Hematopoietic multipotent progenitor cell treated with erythropoietin and hydrocortisone succinate and interleukin-3 and kit ligand, for 17 days (in vitro differentiated cells): ENCODE results near the gene CAPS.
A peak's percentile ranks its signal among the peaks of the same experiment; 100 is the strongest.

Experiments used
- DNase-seq: peaks from one replicate; pipeline ENCODE4 v3.0.0-alpha.2; 2015; ENCODE audit warnings: low spot score

CAPS gene

DNA sequence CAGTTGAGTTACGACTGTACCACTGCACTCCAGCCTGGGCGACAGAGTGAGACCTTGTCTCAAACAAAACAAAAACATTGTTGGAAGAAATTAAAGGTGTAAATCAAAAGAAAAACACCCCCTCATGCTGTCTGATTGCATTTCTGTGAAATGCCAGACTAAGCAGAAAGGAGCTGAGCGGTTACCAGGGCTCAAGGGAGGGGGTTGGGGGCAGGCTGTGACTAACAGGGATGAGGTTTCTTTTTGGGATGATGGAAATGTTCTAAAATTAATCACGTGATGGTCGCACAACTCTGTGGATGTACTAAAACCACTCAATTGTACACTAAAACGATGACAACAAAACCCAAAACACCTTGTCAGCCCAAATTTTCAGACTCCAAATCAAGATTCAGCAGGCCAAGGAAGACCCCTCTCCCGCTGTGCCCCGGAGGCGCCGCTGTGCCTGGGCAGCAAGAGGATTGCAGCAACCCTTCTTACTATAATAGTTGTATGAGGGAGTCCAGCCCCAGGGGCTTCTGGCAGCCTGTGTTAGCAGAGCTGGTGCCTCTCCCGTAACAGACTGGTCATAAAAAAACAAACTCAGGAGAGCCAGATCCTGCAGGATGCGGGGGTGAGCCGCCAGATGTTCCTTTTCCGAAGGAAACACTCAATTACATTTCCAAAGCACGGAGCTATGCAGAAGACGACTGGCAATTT is 20.9 kb downstream of the CAPS start:
- no peak for DNase-seq

DNA sequence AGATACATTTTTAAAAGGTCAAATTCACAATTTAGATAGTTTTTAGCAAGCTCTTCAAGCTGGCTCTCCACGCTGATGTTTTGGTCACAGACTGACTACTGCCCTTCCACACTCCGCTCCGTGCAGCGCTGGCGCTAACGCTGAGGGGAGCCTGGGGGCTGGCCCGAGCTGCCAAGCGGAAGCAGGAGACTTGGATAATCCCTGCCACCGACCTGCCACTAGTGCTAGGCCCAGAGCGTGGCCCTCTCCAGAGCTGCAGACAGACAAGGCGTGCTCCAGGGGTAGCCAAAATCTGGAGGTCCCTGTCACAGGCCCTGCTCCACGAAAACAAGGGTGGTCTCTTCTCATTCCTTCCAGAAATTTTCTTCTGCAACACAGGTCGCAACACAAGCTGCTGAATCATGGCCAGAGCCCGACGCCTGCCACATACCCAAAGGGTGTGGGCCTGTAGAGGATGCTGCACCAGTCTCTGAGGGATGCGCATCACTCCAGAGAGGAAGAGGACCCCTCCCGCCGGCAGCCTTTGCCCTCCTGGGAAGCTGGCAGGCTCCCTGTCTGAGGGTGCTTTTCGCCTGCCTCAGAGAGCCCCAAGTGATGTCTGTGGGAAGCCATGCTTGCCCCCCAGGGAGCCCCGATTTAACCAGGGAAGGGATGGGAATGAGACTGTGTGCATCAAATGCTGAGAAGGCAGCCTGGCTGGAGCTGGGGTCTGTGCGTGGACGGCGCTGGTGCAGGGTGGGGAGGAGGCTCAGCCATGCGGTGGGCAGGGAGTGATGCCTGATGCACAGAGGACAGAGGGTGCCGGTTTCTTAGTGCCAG is 21.6 kb downstream of the CAPS start:
- DNase-seq = no peak

DNA sequence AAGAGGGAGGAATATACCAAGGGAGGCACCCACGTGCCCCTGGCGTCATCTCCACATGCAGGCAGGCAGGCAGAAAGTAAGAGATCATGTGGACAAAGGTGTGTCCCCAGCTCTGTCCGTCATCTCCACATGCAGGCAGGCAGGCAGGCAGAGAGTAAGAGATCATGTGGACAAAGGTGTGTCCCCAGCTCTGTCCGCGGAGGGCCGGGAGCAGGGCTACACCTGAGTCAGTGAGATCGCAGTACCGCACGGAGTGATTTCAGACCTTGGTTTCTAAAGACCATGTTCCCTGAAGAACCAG is 22.2 kb downstream of the CAPS start:
- DNase-seq = no peak

DNA sequence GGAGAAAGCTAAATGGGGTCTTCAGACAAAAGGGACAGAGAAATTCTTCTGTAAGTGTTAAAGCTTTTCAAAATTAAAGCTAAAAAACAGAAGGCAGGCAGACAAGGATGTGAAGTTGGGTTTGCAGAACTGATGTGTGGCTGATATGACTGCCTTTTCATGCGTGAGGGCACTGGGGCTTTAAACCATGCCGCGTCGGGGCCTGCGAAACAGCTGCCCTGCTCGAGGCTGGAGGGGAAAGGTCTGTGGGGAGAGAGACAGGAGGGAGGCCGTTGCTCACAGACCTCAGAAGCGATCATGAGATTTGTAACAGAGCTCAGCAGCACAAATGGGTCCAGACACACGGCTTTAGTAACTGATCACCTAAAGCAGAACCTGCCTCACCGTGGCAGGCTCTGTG is 23.5 kb downstream of the CAPS start:
- DNase-seq = no peak

DNA sequence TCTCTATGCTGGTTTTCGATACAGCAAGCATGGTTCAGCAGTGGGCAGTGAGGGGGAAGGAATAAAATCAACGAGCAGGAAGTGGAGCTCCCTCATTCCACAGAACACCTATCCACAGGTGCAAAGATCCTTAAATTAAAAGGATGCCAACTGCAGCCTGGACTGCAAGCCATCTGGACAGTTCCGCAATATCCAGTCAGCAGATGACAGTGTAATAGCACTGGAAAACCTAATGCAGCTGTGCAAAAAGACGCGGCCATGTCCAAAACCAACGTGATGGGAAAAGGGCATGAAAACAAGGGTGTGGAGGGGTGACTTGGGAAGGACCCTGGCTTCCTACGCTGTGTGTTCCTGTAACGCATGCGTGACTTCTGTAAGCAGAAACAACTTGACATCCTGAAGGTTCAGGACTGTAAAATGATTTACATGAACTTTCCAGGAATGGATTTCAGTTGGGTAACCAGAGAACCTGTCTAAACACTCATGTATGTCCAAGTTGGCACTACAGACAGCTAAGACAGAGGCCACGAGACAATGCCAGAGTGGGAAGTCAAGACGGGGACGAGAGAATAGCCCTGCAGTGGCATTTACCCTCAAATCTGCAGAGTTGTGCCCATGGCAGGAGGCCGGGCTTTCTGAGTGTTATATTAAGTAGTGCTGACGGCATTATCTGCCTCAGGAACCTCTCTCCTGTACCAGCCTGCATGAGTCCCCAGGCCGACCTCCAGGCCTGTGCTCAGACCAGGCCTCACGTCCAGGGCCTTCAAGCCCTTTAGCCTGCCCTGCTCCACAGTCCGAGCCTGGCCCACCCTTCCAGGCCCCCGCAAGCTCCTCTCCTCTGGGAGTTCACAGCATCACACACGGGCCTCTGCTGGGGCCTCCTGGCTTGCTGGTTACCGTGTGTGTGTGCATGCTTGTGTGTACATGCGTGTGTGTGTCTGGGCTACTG is 26.5 kb downstream of the CAPS start:
- DNase-seq = no peak

DNA sequence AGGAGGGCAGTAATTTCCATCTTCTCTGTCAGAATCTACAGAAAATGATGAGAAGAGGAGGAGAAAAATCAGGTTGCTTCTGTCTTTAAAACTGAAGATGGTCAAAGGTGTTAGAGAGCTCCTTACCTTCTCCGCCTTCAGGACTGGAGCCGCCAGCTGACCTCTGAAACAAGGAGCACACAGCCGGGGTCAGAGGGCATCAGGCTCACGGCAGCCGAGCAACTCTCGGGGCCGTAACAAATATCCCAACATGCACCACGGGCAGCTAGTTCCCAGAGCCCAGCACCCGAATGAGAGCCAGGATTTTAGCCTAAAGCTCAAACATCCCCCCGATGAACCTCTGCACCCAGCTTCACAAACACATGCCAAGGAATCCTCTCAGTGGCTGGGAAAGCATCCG is 27.6 kb downstream of the CAPS start:
- DNase-seq = no peak

DNA sequence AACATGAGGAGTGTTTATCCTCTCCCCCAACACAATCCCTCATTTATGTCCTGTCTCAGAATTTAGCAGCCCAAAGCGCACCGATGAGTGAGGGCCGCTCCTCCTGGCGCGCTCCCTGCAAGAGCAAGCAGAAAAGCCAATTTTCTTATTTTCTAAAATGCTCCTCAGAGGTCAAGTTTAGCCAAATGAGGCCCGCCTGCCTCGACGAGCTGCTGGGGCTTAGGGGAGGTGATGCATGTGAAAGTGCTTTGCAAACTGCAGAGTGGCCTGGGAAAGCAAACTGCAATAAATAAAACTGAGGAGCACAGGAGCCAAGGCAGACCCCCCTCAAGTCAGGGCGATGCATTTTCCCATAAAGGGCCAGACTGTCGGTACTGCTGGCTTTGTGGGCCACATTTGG is 29.0 kb downstream of the CAPS start:
- DNase-seq = no peak

DNA sequence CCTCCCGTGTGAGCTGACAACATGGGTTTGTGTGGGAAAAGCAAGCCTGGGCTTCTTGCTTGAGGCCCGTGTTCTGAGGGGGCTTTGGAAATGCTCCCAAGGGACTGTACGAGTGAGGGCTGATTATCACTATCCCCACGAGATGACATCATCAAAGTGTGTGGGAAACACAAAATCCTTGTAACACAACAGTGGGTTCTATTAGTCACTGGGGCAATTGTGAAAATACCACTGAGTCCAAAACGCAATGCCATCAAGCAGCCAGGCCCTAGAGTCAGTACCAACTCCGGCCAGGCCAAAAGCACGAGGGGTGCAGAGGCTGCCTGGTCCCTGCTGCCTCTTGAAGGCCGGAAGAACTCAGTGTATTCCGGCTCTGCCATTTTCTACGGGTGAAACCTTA is 29.6 kb downstream of the CAPS start:
- DNase-seq = no peak

DNA sequence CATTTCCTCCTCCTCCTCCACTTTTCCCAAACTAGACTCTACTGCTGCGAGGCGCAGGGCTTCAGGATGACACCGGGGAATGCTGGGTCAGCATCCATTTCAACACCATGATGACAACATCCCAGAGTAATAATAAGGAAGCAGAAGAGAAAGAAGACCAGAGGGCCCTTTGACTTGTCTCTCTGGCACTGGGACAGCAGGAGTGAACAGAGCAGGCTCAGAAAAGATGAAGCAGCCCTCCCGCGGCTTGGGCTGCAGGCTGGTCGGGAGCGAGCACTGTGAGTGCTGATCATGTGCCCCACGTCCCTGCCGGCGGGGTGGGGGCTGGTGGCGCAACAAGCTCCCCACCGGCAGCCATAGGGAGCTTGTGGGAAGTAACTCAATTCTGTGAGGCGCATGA is 33.4 kb downstream of the CAPS start:
- no peak for DNase-seq

DNA sequence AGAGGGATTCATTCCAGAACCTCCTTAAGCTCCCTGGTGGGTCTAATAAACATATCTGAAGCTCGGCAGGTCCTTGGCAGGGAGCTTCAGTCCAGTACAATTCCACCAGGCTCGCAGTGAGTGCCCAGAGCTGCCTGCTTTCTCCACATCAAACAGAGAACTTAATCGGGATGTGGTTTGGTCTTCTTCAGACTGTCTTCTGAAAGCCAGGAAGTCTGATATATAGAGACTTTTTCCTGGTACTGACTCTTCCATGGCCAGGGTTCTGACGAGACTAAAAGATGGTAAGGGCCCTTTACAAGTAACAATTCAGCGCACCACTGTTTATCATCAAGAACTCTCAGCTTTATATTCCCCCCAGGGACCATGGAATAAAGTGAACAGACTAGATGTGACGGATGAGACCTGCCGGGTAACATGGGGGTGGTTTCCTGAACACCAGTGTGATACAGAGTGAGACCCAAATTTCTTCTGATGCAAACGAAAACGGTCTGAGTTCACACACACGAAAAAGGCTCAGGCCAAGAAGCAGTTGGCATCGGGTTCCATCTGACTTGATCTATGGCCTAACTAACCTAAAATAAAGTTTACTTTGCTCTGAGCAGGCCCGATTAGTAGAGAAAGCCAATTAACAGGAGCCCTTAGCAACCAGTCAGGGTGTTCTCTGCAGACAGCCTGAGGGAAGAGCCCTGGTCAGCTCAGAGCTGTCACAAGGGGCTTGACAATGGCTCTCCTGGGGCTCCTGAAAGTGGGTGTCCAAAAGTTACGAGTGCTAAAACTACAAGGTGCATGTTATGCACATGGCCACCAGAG is 34.9 kb downstream of the CAPS start:
- DNase-seq = no peak

DNA sequence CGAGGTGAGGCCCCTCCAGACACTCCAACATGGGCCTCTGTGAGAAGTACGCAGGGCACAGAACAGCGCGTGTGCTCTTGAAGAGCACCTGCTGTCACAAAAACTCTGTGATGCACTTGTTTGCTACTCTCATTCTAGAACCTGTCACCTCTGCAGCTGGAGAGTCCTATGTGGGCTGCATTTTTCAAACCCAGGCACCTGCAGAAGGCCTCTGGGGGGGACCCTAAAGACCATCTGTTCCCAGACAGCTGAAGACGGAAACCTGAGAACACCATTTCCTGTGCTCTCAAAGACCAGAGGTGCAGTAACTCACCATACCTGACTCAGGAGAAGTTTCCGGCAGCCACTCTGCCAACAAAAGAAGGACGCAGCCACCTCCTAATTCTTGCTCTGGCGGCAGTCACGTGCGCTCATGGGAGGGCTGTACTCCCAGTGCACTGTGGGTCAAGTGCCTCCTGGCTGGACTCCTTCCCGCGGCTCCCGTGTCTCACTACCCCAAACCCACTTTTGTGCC is 35.8 kb downstream of the CAPS start:
- no peak for DNase-seq

DNA sequence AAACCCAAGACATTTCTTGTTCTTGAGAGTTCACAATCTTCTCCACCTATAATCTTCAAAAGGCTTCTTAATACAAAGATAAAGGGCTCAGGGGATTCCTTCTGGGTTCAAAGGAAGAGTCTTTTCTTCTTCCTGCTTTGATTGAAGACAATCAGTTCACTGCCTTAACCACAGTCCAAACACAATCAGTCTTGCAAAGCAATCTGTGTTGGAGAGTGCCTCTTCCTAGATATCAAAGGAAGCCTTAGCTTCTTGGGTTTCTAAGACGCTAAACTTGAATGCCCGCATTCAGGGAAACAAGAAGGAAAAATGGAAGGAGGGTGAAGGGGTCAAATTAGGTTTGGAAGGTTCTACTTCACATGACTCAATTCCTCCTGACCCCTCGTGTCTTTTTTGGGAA is 36.7 kb downstream of the CAPS start:
- DNase-seq = no peak

DNA sequence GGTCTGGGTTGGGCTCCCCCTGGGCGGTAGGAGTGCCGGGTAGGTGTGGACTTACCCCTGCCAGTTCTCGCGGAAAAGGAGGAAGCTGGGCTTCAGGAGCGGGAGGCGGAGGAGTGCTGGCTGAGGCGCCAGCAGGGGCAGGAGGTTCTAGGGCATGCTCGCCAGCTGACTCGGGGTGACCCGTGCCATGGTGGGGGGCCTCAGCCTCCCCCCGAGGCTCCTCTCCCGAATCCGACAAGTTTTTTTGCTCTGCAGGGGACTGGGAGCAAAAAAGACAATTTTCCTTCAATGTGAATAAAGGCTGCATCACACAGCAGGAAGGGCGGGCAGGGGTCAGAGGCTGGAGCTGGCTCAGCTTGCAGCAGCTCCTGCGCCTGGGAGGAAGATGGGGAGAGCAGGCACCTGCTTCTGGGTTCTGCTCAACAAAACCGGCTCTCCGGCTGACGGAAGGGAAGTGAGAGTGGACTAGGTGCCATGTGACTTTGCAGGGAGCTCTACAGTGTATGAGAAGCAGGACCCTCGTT is 37.3 kb downstream of the CAPS start:
- no peak for DNase-seq

DNA sequence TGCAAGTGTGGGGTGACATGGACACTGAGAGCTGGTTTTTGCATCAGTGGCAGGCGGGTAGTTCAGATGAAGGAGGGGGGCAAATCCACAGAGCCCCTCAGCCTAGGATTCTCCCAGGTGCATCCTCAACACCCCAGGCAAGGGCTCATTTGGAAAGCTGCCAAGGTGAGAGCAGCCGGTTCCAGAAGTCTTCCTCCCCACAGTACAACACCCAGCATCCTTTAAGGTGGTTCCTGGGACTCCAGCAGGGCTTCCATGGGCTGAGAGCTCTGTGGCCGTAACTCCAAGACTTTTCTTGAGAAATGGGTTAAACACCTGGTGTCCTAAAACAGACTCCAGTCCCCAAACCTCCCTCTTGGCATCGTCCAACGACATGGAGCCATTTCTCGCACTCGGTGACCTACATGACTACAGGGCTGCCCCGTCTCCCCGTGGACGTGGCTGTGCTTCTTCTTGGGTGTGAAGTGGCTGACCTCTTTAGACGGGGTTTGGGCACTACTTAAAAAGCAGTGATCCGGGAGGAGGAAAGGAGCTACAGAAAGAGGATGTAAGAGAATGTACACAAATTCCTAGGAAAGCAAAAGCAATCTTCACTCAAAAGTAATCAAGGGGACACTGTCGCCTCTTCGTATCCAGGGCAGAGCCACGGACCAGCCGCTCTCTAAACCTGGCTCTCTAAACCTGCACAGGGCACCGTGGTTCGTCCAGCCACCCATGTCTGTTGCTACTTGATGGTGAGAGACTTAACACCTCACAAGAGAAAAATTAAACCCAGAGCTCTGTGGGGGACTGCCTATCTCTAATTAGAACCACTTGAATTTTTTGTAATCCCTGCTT is 38.4 kb downstream of the CAPS start:
- no peak for DNase-seq

DNA sequence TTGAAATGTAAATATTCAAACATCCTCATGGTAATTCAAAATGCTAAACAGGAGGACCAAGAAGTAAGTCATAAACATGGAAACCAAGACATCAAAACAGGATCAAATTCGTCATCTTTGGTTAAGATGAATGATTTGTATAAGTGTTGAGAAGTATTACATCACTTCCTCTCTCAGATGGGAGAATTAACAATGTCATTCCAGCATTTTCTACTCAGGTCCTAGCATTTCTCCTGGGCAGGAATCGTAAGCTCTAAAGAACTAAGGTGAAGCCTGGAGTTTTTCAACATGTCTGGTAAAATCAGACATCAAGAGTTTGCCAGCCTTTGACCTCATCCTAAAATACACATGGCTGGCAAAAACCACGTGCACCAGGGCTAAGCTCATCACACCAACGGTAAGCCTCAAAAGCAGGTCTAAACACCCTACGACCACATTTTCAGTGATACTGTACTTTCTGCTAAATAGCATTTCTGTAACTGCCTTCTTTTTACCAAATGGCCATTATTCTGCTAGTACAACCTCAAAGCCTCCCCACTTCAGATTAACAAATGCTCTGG is 39.1 kb downstream of the CAPS start:
- DNase-seq = no peak

DNA sequence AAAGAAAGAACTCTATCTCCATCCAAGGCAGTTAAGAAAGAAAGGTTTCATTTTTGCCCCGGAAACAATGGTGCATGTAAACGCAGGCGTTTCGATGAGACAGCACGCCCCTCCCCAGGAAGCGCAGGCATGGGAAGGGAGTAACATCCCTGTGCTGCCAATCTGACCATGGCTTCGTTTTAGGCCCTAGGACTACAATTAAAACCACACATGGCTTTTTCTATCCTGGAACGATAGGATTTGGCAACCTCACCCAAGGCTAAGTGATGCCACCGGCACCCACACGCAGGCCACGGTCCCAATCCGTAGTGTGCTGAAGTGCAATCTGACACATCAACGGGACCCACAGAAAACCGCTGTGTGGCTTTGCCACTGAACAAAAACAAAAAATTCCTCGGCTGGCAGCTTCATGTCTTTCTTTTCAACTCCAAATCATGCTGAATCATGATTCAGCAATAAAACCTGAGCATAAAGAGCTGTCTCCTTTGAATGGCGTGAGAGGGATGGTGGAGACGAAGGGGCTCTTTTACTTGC is 39.7 kb downstream of the CAPS start:
- DNase-seq = peak; percentile 24

DNA sequence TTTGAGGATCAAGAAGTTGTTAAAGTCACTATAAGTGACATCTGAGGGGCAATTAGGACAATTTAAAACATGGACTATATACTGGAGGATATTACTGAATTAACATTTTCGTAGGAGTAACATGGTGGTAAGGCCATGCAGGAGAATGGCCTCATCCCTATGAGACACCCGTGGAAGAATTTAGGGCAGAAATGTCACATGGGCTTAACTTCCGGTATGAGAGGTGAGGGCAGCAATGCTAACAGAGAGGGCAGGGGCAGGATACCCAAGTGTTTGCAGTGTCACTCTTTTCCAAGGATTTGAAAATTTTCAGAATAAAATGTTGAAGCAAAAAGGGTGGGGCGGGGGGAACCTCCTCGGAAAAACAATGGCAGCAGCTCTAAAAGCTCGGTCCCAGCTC is 40.2 kb downstream of the CAPS start:
- DNase-seq = no peak

DNA sequence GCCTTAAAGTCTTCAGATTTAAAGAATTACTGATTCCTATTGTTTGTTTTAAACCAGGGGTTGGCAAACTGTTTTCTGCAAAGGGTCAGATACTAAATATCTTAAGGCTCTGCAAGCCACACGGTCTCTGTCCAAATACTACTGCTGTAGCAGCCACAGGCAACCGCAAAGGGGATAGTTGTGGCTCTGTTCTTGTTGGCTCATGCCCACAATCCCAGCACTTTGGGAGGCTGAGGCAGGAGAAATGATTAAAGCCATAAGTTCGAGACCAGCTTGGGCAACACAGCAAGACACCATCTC is 41.5 kb downstream of the CAPS start:
- DNase-seq = no peak

DNA sequence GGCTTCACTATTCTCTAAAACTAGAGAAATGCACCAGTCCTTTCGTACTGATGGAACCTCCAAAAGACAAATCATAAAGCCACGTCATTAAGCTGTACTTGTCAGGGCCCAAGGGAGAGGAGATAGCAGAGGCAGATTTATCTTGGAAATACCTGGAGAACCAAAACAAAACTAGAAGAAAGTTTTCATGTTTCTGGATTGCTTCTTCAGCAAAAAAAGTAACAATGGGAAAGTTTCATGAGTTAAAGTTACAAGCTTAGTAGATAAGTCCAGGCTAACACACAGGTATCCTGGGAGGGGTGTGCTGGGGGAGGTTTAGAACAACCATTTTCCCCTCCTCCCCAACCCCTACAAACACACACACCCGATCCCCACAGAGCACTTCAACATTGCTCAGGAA is 42.3 kb downstream of the CAPS start:
- no peak for DNase-seq

DNA sequence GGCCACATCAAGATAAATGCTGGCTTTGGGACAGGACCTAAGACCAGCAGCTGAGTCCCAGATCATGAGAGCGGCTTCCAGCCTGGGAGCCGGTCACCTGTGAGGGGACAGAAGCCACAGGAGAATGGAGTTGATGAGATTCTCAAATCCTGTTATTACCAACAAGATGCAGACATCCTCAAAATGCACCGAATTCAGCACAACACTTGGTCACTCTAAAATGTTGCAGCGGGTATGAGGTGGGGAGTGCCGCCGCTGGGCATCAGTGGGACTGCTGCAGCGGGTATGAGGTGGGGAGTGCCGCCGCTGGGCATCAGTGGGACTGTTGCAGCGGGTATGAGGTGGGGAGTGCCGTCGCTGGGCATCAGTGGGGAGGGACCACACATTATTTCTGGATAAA is 42.7 kb downstream of the CAPS start:
- DNase-seq = no peak
